COLO829 (cell line): ENCODE results near the gene C4orf50.

Experiments
- DNase-seq: peaks from one replicate; pipeline ENCODE4 v3.0.0; 2012; ENCODE audit warnings: low spot score

C4orf50 gene

GRCh38 chr4:5919571-5919970, 98.7 kb downstream of the C4orf50 start:
- DNase-seq = no peak

- DNase-seq = no peak
Observed at GRCh38 chr4:5919044-5919443, 99.2 kb downstream of the C4orf50 start.

GRCh38 chr4:5918331-5918985, 99.8 kb downstream of the C4orf50 start:
- DNase-seq = no peak

GRCh38 chr4:5917672-5918071, 100.6 kb downstream of the C4orf50 start:
- DNase-seq = no peak

GRCh38 chr4:5916229-5916628, 102.0 kb downstream of the C4orf50 start:
- DNase-seq = no peak

GRCh38 chr4:5913454-5913853, 104.8 kb downstream of the C4orf50 start:
- no peak for DNase-seq

- DNase-seq = no peak
Observed at GRCh38 chr4:5912614-5913019, 105.6 kb downstream of the C4orf50 start.

GRCh38 chr4:5908876-5909427, 109.3 kb downstream of the C4orf50 start:
- DNase-seq = no peak

GRCh38 chr4:5906191-5906590, 112.0 kb downstream of the C4orf50 start:
- no peak for DNase-seq

GRCh38 chr4:5905714-5906113, 112.5 kb downstream of the C4orf50 start:
- no peak for DNase-seq

GRCh38 chr4:5900844-5901243, 117.4 kb downstream of the C4orf50 start:
- DNase-seq = no peak

GRCh38 chr4:5899881-5900280, 118.3 kb downstream of the C4orf50 start:
- no peak for DNase-seq

- DNase-seq = no peak
Observed at GRCh38 chr4:5899396-5899795, 118.8 kb downstream of the C4orf50 start.

GRCh38 chr4:5897674-5898073, 120.6 kb downstream of the C4orf50 start:
- no peak for DNase-seq

- DNase-seq = peak; percentile 15
Observed at GRCh38 chr4:5895287-5895686, 122.9 kb downstream of the C4orf50 start.

GRCh38 chr4:5894266-5894665, 124.0 kb downstream of the C4orf50 start:
- no peak for DNase-seq

- DNase-seq = no peak
Observed at GRCh38 chr4:5893591-5893990, 124.6 kb downstream of the C4orf50 start.

- peak; percentile 16 for DNase-seq
Observed at GRCh38 chr4:5893004-5893580, 125.1 kb downstream of the C4orf50 start, which contains the start of gene CRMP1. TSS of gene CRMP1 (minus strand) at chr4:5893086. CDS start at chr4:5892969, 117 bp downstream.

- DNase-seq = no peak
Observed at GRCh38 chr4:5892323-5893003, 125.8 kb downstream of the C4orf50 start.

GRCh38 chr4:5891563-5892322, 126.5 kb downstream of the C4orf50 start:
- DNase-seq = no peak

- DNase-seq = no peak
Observed at GRCh38 chr4:5890063-5890727, 128.0 kb downstream of the C4orf50 start.
